Liver (tissue), 3 donors: Measurements from ENCODE around the gene CTSW.

Experiments used
- EGR1 ChIP-seq, 2 donors: IDR thresholded peaks; 2 replicates each; pipeline ENCODE4 v1.6.1; 2016 to 2018; ENCODE audit warnings: antibody characterized with exemption in 2 of 2, low read depth in 2 of 2
- GABPA ChIP-seq, 2 donors: IDR thresholded peaks in 1 of 2; conservative IDR thresholded peaks in 1 of 2; 2 replicates each; pipeline ENCODE4 v1.6.1; 2016; ENCODE audit warnings: antibody characterized with exemption in 2 of 2, mild to moderate bottlenecking in 1 of 2, moderate library complexity in 1 of 2
- MAX ChIP-seq: IDR thresholded peaks from 2 replicates; pipeline ENCODE4 v1.6.1; 2016; ENCODE audit warnings: antibody characterized with exemption
- NR2F2 ChIP-seq: IDR thresholded peaks from 2 replicates; pipeline ENCODE4 v1.6.1; 2016; ENCODE audit warnings: antibody characterized with exemption
- REST ChIP-seq: IDR thresholded peaks from 2 replicates; pipeline ENCODE4 v1.6.1; 2016; ENCODE audit warnings: antibody characterized with exemption, mild to moderate bottlenecking
- SP1 ChIP-seq: IDR thresholded peaks from 2 replicates; pipeline ENCODE4 v1.6.1; 2018; ENCODE audit warnings: antibody characterized with exemption, mild to moderate bottlenecking
- TAF1 ChIP-seq: conservative IDR thresholded peaks from 2 replicates; pipeline ENCODE4 v1.6.1; 2016; ENCODE audit warnings: antibody characterized with exemption, mild to moderate bottlenecking
- YY1 ChIP-seq: IDR thresholded peaks from 2 replicates; pipeline ENCODE4 v1.6.1; 2016; ENCODE audit warnings: antibody characterized with exemption, mild to moderate bottlenecking
- ZBTB33 ChIP-seq: IDR thresholded peaks from 2 replicates; pipeline ENCODE4 v1.6.1; 2016; ENCODE audit warnings: antibody characterized with exemption
- TF ChIP-seq, protein P1 (sequence below): fragments of 150-350 bp; IDR thresholded peaks from 2 replicates; pipeline ENCODE4 v1.5.1; 2017; ENCODE audit warnings: improper control_type of control experiment, low read depth, low read length; ENCODE audit not compliant: missing input control
- donor health status: healthy.
- donor health status: healthy.

GRCh38 chr11:65907878-65908277 is 28.2 kb downstream of the CTSW start:
- TF ChIP-seq NR2F2 (no peak), REST (no peak), MAX (no peak), ZBTB33 (no peak), YY1 (no peak), EGR1 (IDR thresholded peaks at IDR 0.05; ENCODE audit: low read depth in 2 of 2) (no peak), SP1 (no peak), GABPA (IDR thresholded peaks at IDR 0.05 in 1 of 2, conservative IDR thresholded peaks at IDR 0.05 in 1 of 2) (no peak), TAF1 (no peak)
- TF ChIP-seq, protein P1, sequence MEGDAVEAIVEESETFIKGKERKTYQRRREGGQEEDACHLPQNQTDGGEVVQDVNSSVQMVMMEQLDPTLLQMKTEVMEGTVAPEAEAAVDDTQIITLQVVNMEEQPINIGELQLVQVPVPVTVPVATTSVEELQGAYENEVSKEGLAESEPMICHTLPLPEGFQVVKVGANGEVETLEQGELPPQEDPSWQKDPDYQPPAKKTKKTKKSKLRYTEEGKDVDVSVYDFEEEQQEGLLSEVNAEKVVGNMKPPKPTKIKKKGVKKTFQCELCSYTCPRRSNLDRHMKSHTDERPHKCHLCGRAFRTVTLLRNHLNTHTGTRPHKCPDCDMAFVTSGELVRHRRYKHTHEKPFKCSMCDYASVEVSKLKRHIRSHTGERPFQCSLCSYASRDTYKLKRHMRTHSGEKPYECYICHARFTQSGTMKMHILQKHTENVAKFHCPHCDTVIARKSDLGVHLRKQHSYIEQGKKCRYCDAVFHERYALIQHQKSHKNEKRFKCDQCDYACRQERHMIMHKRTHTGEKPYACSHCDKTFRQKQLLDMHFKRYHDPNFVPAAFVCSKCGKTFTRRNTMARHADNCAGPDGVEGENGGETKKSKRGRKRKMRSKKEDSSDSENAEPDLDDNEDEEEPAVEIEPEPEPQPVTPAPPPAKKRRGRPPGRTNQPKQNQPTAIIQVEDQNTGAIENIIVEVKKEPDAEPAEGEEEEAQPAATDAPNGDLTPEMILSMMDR = no peak
